ENCODE measurements around the gene RASA2.

RASA2 gene

DNA sequence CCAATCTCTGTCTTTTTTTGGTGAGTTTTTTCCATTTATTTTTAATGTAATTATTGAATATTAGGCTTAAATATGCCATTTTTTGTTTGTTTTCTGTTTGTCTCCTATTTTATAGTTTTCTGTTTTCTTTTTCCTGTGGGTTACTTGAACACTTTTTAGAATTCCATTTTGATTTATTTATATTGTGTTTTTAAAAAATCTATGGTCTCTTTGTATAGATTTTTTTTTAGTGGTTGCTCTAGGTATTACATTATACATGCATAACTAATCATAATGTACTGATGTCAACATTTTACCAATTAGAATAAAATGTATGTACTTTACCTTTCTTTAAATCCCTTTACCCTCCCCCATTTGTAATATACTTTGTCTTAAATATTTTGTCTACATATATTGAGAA lies 56.2 kb downstream of the RASA2 start:
- no peaks in the 10 kb centered on the region for H3K27me3 Mint-ChIP-seq (ENCODE audit: low read depth)
- H3K36me3 Mint-ChIP-seq (ENCODE audit: low read depth): peaks cover 64% of the 10 kb centered on the region
- H3K27ac Mint-ChIP-seq: peak overlapping the region; percentile 5
- no peak overlapping the region for H3K4me3 Mint-ChIP-seq
- H3K4me1 Mint-ChIP-seq (ENCODE audit: low read depth): peaks cover 23% of the 10 kb centered on the region
- H3K9me3 Mint-ChIP-seq: peaks cover 33% of the 10 kb centered on the region

DNA sequence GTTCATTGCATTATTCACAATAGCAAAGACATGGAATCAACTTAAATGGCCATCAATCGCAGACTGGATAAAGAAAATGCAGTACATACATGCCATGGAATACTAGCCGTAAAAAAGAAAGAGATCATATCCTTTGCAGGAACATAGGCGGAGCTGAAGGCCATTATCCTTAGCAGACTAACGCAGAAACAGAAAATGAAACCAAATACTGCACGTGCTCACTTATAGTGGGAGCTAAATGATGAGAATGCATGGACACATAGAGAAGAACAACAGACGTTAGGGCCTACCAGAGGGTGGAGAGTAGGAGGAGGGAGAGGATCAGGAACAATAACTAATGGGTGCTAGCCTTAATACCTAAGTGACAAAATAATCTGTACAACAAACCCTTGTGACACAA lies 57.9 kb downstream of the RASA2 start:
- Mint-ChIP-seq H3K27me3 (ENCODE audit: low read depth) (no peaks in the 10 kb centered on the region), H3K4me3 (peak overlapping the region; percentile 69), H3K9me3 (peaks cover 46% of the 10 kb centered on the region), H3K4me1 (ENCODE audit: low read depth) (peaks cover 31% of the 10 kb centered on the region), H3K36me3 (ENCODE audit: low read depth) (peaks cover 75% of the 10 kb centered on the region), H3K27ac (peak overlapping the region; percentile 49)

- H3K27ac Mint-ChIP-seq: no peak overlapping the region
- H3K4me3 Mint-ChIP-seq: no peak overlapping the region
- H3K4me1 Mint-ChIP-seq (ENCODE audit: low read depth): peaks cover 36% of the 10 kb centered on the region
- H3K9me3 Mint-ChIP-seq: peaks cover 46% of the 10 kb centered on the region
- peaks cover 79% of the 10 kb centered on the region for H3K36me3 Mint-ChIP-seq (ENCODE audit: low read depth)
- no peaks in the 10 kb centered on the region for H3K27me3 Mint-ChIP-seq (ENCODE audit: low read depth)
These were observed 59.3 kb downstream of the RASA2 start for GRCh38 chr3:141546081-141546480.

DNA sequence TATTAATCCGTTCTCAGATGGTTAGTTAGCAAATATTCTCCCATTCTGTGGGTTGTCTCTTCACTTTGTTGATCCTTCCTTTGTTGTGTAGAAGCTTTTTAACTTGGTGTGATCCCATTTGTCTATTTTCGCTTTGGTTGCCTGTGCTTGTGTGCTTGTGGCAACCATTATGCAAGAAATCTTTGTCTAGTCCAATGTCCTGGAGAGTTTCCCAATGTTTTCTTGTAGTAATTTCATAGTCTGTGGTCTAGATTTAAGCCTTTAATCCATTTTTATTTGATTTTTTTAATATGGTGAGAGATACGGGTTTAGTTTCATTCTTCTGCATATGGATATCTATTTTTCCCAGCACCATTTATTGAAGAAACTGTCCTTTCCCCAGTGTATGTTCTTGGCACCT lies 59.8 kb downstream of the RASA2 start:
- no peak overlapping the region for H3K4me3 Mint-ChIP-seq
- H3K27ac Mint-ChIP-seq: no peak overlapping the region
- H3K9me3 Mint-ChIP-seq: peaks cover 46% of the 10 kb centered on the region
- peaks cover 41% of the 10 kb centered on the region for H3K4me1 Mint-ChIP-seq (ENCODE audit: low read depth)
- no peaks in the 10 kb centered on the region for H3K27me3 Mint-ChIP-seq (ENCODE audit: low read depth)
- H3K36me3 Mint-ChIP-seq (ENCODE audit: low read depth): peaks cover 81% of the 10 kb centered on the region

DNA sequence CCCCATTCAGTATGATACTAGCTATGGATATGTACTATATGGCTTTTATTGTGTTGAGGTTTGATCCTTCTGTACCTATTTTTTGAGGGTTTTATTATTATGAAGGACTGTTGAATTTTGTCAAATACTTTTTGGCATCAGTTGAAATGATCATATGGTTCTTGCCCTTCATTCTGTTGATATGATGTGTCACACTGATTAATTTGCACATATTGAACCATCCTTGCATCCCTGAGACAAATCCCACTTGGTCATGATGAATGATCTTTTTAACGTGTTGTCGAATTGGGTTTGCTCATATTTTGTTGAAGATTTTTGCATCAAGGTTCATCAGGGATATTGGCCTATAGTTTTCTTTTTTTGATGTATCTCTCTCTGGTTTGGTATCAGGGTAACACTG lies 61.0 kb downstream of the RASA2 start:
- Mint-ChIP-seq H3K9me3 (peaks cover 44% of the 10 kb centered on the region), H3K4me1 (ENCODE audit: low read depth) (peaks cover 44% of the 10 kb centered on the region), H3K27me3 (ENCODE audit: low read depth) (no peaks in the 10 kb centered on the region), H3K36me3 (ENCODE audit: low read depth) (peaks cover 72% of the 10 kb centered on the region), H3K4me3 (no peak overlapping the region), H3K27ac (no peak overlapping the region)

- H3K4me3 Mint-ChIP-seq: no peak overlapping the region
- peak overlapping the region; percentile 37 for H3K27ac Mint-ChIP-seq
- no peaks in the 10 kb centered on the region for H3K27me3 Mint-ChIP-seq (ENCODE audit: low read depth)
- H3K36me3 Mint-ChIP-seq (ENCODE audit: low read depth): peaks cover 51% of the 10 kb centered on the region
- peaks cover 30% of the 10 kb centered on the region for H3K9me3 Mint-ChIP-seq
- peaks cover 43% of the 10 kb centered on the region for H3K4me1 Mint-ChIP-seq (ENCODE audit: low read depth)
These were observed 64.3 kb downstream of the RASA2 start for GRCh38 chr3:141550926-141551665.

- Mint-ChIP-seq H3K9me3 (peaks cover 17% of the 10 kb centered on the region), H3K4me3 (peak overlapping the region; percentile 47), H3K36me3 (ENCODE audit: low read depth) (peaks cover 37% of the 10 kb centered on the region), H3K4me1 (ENCODE audit: low read depth) (peaks cover 43% of the 10 kb centered on the region), H3K27ac (peak overlapping the region; percentile 85), H3K27me3 (ENCODE audit: low read depth) (no peaks in the 10 kb centered on the region)
These were observed 65.7 kb downstream of the RASA2 start for GRCh38 chr3:141552440-141552991.

DNA sequence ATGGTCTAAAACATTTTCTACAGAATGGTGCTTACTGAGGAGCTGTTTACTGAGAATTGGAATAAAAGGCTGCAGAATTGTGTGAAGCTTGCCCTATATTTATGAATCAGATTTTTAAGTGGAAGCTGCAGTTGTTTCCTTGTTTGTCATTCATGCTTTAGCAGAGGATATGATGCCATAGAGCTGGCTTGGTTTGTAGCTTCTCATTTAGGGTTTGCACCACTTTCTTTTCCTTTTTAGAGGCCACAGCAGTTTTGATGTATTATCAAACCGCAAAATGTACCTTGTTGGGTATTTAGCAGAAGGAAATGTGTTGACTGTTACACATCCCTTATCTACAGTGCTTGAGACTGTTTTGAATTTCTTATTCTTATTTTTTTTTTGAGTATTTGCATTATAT lies 66.2 kb downstream of the RASA2 start:
- H3K36me3 Mint-ChIP-seq (ENCODE audit: low read depth): peaks cover 32% of the 10 kb centered on the region
- H3K27ac Mint-ChIP-seq: peak overlapping the region; percentile 85
- H3K9me3 Mint-ChIP-seq: peaks cover 12% of the 10 kb centered on the region
- peaks cover 43% of the 10 kb centered on the region for H3K4me1 Mint-ChIP-seq (ENCODE audit: low read depth)
- H3K4me3 Mint-ChIP-seq: peak overlapping the region; percentile 47
- no peaks in the 10 kb centered on the region for H3K27me3 Mint-ChIP-seq (ENCODE audit: low read depth)

GRCh38 chr3:141556034-141556433 lies 69.2 kb downstream of the RASA2 start:
- Mint-ChIP-seq H3K9me3 (no peaks in the 10 kb centered on the region), H3K27ac (no peak overlapping the region), H3K4me1 (ENCODE audit: low read depth) (peaks cover 34% of the 10 kb centered on the region), H3K36me3 (ENCODE audit: low read depth) (peaks cover 18% of the 10 kb centered on the region), H3K4me3 (no peak overlapping the region), H3K27me3 (ENCODE audit: low read depth) (no peaks in the 10 kb centered on the region)

- Mint-ChIP-seq H3K36me3 (ENCODE audit: low read depth) (peaks cover 19% of the 10 kb centered on the region), H3K4me3 (no peak overlapping the region), H3K27me3 (ENCODE audit: low read depth) (no peaks in the 10 kb centered on the region), H3K4me1 (ENCODE audit: low read depth) (peaks cover 18% of the 10 kb centered on the region), H3K27ac (no peak overlapping the region), H3K9me3 (no peaks in the 10 kb centered on the region)
These were observed 71.3 kb downstream of the RASA2 start for GRCh38 chr3:141557961-141558706.

- Mint-ChIP-seq H3K36me3 (ENCODE audit: low read depth) (peaks cover 28% of the 10 kb centered on the region), H3K4me3 (no peak overlapping the region), H3K4me1 (ENCODE audit: low read depth) (peaks cover 12% of the 10 kb centered on the region), H3K27me3 (ENCODE audit: low read depth) (no peaks in the 10 kb centered on the region), H3K27ac (no peak overlapping the region), H3K9me3 (no peaks in the 10 kb centered on the region)
These were observed 74.7 kb downstream of the RASA2 start for GRCh38 chr3:141561426-141562034.

GRCh38 chr3:141564241-141564640 lies 77.4 kb downstream of the RASA2 start:
- peaks cover 28% of the 10 kb centered on the region for H3K36me3 Mint-ChIP-seq (ENCODE audit: low read depth)
- H3K4me1 Mint-ChIP-seq (ENCODE audit: low read depth): peaks cover 12% of the 10 kb centered on the region
- H3K27ac Mint-ChIP-seq: no peak overlapping the region
- H3K4me3 Mint-ChIP-seq: no peak overlapping the region
- no peaks in the 10 kb centered on the region for H3K27me3 Mint-ChIP-seq (ENCODE audit: low read depth)
- no peaks in the 10 kb centered on the region for H3K9me3 Mint-ChIP-seq

DNA sequence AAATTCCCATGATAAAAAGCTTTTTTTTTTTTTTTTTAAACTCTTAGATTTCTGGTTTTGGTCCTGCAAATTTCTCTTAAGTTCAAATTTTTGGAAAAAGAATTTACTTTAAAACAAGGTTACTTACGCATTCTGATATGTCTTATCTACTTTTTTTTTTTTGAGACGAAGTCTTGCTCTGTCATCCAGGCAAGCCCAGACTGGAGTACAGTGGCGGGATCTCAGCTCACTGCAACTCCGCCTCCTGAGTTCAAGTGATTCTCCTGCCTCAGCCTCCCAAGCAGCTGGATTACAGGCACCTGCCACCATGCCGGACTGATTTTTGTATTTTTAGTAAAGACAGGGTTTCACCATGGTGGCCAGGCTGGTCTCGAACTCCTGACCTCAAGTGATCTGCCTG lies 83.2 kb downstream of the RASA2 start:
- peaks cover 11% of the 10 kb centered on the region for H3K36me3 Mint-ChIP-seq (ENCODE audit: low read depth)

GRCh38 chr3:141575879-141576743 lies 89.3 kb downstream of the RASA2 start:
- no peaks in the 10 kb centered on the region for H3K9me3 Mint-ChIP-seq
- no peaks in the 10 kb centered on the region for H3K27me3 Mint-ChIP-seq (ENCODE audit: low read depth)
- H3K27ac Mint-ChIP-seq: peak overlapping the region; percentile 63
- peaks cover 22% of the 10 kb centered on the region for H3K36me3 Mint-ChIP-seq (ENCODE audit: low read depth)
- peaks cover 9% of the 10 kb centered on the region for H3K4me1 Mint-ChIP-seq (ENCODE audit: low read depth)
- peak overlapping the region; percentile 60 for H3K4me3 Mint-ChIP-seq

More for the DNA sequence above, 83.2 kb downstream of the RASA2 start:
- Mint-ChIP-seq H3K4me1 (ENCODE audit: low read depth) (peaks cover 7% of the 10 kb centered on the region), H3K27ac (no peak overlapping the region), H3K9me3 (no peaks in the 10 kb centered on the region), H3K4me3 (no peak overlapping the region), H3K27me3 (ENCODE audit: low read depth) (no peaks in the 10 kb centered on the region)
